SK-N-SH treated with all-trans-retinoic acid at 6 μM for 48 hours (cell line): ENCODE measurements around the gene CACNA2D3.

Source experiments
- ATAC-seq: fragments of 200-7000 bp; cut with Tn5 transposase; 3 replicates; pipeline ENCODE4 v1.9.1; 2020; ENCODE audit warnings: mild to moderate bottlenecking, moderate library complexity
- ARNTL ChIP-seq: fragments of 450-650 bp; formaldehyde crosslinking; IDR thresholded peaks from 2 replicates; pipeline ENCODE4 v1.5.0; 2020; ENCODE audit warnings: low read depth, mild to moderate bottlenecking, moderate library complexity, borderline replicate concordance
- CSDC2 ChIP-seq: fragments of 250-450 bp; sonication (Bioruptor Pico); IDR thresholded peaks from 2 replicates; pipeline ENCODE4 v1.5.0; 2020; ENCODE audit warnings: mild to moderate bottlenecking, moderate library complexity
- ESRRG ChIP-seq: fragments of 250-450 bp; sonication (Bioruptor Pico); IDR thresholded peaks from 2 replicates; pipeline ENCODE4 v1.6.1; 2021; ENCODE audit warnings: mild to moderate bottlenecking
- GLIS3 ChIP-seq: fragments of 250-450 bp; sonication (Bioruptor Pico); IDR thresholded peaks from 2 replicates; pipeline ENCODE4 v1.5.0; 2020; ENCODE audit warnings: mild to moderate bottlenecking, moderate library complexity
- PPARA ChIP-seq: fragments of 250-450 bp; sonication (Bioruptor Pico); IDR thresholded peaks from 2 replicates; pipeline ENCODE4 v1.5.0; 2020; ENCODE audit warnings: mild to moderate bottlenecking, borderline replicate concordance
- RARB ChIP-seq: fragments of 250-450 bp; sonication (Bioruptor Pico); IDR thresholded peaks from 2 replicates; pipeline ENCODE4 v1.8.0; 2021; ENCODE audit warnings: mild to moderate bottlenecking, moderate library complexity
- SNAI2 ChIP-seq: fragments of 250-450 bp; sonication (Bioruptor Pico); IDR thresholded peaks from 2 replicates; pipeline ENCODE4 v1.5.0; 2020; ENCODE audit warnings: mild to moderate bottlenecking, moderate library complexity
- TCF4 ChIP-seq: fragments of 250-450 bp; sonication (Bioruptor Pico); IDR thresholded peaks from 2 replicates; pipeline ENCODE4 v1.8.0; 2021; ENCODE audit warnings: mild to moderate bottlenecking, moderate library complexity, borderline replicate concordance
- ZC3H10 ChIP-seq: fragments of 250-450 bp; sonication (Bioruptor Pico); IDR thresholded peaks from 2 replicates; pipeline ENCODE4 v1.5.1; 2021; ENCODE audit warnings: mild to moderate bottlenecking, moderate library complexity
- ZFP3 ChIP-seq: fragments of 250-450 bp; sonication (Bioruptor Pico); IDR thresholded peaks from 2 replicates; pipeline ENCODE4 v1.5.0; 2020; ENCODE audit warnings: mild to moderate bottlenecking, moderate library complexity
- ZFP30 ChIP-seq: fragments of 450-650 bp; formaldehyde crosslinking; IDR thresholded peaks from 2 replicates; pipeline ENCODE4 v1.5.0; 2022; ENCODE audit warnings: mild to moderate bottlenecking, moderate library complexity
- ZNF565 ChIP-seq: fragments of 450-650 bp; formaldehyde crosslinking; conservative IDR thresholded peaks from 2 replicates; pipeline ENCODE4 v1.5.0; 2020; ENCODE audit warnings: low read depth, mild to moderate bottlenecking, moderate library complexity
- ZNF70 ChIP-seq: fragments of 450-650 bp; formaldehyde crosslinking; IDR thresholded peaks from 2 replicates; pipeline ENCODE4 v1.5.0; 2020; ENCODE audit warnings: mild to moderate bottlenecking, moderate library complexity
- ZNF8 ChIP-seq: fragments of 450-650 bp; formaldehyde crosslinking; IDR thresholded peaks from 2 replicates; pipeline ENCODE4 v1.5.0; 2020; ENCODE audit warnings: mild to moderate bottlenecking, moderate library complexity
- TF ChIP-seq, protein P1 (sequence below): fragments of 250-450 bp; sonication (Bioruptor Pico); IDR thresholded peaks from 2 replicates; pipeline ENCODE4 v1.5.1; 2020; ENCODE audit warnings: low read depth, mild to moderate bottlenecking, moderate library complexity
- TF ChIP-seq, protein P2 (sequence below): fragments of 250-450 bp; sonication (Bioruptor Pico); IDR thresholded peaks from 2 replicates; pipeline ENCODE4 v1.8.0; 2020; ENCODE audit warnings: mild to moderate bottlenecking, moderate library complexity, borderline replicate concordance
- TF ChIP-seq, protein P3 (sequence below): fragments of 250-450 bp; sonication (Bioruptor Pico); IDR thresholded peaks from 2 replicates; pipeline ENCODE4 v1.8.0; 2021; ENCODE audit warnings: low read depth, mild to moderate bottlenecking, moderate library complexity, borderline replicate concordance
- TF ChIP-seq, protein P4 (sequence below): fragments of 250-450 bp; sonication (Bioruptor Pico); IDR thresholded peaks from 2 replicates; pipeline ENCODE4 v1.5.1; 2021; ENCODE audit warnings: mild to moderate bottlenecking, moderate library complexity

Gene CACNA2D3

DNA sequence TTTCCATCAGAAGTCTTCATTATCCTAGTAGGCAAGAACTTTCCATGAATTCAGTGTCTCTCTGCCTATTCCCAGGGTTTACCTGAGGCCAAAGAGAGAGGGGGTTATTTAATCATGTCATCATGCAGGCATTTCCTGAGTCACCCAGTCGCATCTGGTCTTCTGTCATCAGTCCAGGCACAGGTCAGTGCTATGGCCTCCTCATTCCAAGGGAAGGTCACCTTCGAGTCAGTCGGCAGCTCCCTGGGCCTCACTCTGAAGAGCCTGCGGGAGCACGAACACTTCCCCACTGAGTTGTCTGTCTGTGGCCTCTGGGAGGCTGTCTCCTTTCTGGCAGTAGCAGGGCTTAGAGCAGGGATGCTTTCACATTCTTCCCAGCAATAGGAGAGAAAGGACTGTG, 831.7 kb downstream of the CACNA2D3 start:
- peak; percentile 66 for ATAC-seq
- TF ChIP-seq, protein P1, sequence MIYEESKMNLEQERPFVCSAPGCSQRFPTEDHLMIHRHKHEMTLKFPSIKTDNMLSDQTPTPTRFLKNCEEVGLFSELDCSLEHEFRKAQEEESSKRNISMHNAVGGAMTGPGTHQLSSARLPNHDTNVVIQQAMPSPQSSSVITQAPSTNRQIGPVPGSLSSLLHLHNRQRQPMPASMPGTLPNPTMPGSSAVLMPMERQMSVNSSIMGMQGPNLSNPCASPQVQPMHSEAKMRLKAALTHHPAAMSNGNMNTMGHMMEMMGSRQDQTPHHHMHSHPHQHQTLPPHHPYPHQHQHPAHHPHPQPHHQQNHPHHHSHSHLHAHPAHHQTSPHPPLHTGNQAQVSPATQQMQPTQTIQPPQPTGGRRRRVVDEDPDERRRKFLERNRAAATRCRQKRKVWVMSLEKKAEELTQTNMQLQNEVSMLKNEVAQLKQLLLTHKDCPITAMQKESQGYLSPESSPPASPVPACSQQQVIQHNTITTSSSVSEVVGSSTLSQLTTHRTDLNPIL = 0 out of 2 replicates have a peak, but pooled peaks have one; percentile 55
- TF ChIP-seq, protein P2, sequence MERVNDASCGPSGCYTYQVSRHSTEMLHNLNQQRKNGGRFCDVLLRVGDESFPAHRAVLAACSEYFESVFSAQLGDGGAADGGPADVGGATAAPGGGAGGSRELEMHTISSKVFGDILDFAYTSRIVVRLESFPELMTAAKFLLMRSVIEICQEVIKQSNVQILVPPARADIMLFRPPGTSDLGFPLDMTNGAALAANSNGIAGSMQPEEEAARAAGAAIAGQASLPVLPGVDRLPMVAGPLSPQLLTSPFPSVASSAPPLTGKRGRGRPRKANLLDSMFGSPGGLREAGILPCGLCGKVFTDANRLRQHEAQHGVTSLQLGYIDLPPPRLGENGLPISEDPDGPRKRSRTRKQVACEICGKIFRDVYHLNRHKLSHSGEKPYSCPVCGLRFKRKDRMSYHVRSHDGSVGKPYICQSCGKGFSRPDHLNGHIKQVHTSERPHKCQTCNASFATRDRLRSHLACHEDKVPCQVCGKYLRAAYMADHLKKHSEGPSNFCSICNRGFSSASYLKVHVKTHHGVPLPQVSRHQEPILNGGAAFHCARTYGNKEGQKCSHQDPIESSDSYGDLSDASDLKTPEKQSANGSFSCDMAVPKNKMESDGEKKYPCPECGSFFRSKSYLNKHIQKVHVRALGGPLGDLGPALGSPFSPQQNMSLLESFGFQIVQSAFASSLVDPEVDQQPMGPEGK (CRISPR knock-in tag) = no peak
- 0 out of 2 replicates have a peak, but pooled peaks have one; percentile 23 for TF ChIP-seq ZFP3

DNA sequence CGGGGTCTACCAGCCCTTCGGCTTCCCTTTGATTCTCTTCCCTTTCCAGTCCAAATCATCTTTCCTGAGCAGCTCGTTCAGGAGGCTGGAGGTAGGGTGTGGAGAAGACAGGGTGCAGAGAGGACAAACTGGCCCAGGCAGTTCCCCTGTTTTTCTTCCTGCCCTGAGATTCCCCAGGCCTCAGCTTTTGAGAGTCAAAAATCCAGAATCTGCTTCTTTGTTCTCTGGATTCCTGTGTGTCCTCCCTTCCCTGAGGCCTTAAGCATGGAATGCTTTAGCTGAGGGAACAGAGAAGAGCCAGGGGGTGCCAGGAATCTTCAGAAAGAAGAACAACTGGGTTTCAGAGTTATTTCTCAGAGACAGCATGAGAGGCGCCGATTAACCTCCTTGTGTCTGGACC, 832.2 kb downstream of the CACNA2D3 start:
- ATAC-seq = no peak
- TF ChIP-seq ZNF70 (CRISPR knock-in tag) (no peak), RARB (CRISPR knock-in tag) (no peak), CSDC2 (CRISPR knock-in tag) (no peak), TCF4 (CRISPR knock-in tag) (no peak), PPARA (CRISPR knock-in tag) (no peak), SNAI2 (CRISPR knock-in tag) (no peak), GLIS3 (CRISPR knock-in tag) (no peak), ESRRG (CRISPR knock-in tag) (no peak), ZC3H10 (CRISPR knock-in tag) (no peak)
- TF ChIP-seq, protein P1 = no peak
- TF ChIP-seq, protein P3, sequence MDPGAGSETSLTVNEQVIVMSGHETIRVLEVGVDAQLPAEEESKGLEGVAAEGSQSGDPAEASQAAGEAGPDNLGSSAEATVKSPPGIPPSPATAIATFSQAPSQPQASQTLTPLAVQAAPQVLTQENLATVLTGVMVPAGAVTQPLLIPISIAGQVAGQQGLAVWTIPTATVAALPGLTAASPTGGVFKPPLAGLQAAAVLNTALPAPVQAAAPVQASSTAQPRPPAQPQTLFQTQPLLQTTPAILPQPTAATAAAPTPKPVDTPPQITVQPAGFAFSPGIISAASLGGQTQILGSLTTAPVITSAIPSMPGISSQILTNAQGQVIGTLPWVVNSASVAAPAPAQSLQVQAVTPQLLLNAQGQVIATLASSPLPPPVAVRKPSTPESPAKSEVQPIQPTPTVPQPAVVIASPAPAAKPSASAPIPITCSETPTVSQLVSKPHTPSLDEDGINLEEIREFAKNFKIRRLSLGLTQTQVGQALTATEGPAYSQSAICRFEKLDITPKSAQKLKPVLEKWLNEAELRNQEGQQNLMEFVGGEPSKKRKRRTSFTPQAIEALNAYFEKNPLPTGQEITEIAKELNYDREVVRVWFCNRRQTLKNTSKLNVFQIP (CRISPR knock-in tag) = no peak

DNA sequence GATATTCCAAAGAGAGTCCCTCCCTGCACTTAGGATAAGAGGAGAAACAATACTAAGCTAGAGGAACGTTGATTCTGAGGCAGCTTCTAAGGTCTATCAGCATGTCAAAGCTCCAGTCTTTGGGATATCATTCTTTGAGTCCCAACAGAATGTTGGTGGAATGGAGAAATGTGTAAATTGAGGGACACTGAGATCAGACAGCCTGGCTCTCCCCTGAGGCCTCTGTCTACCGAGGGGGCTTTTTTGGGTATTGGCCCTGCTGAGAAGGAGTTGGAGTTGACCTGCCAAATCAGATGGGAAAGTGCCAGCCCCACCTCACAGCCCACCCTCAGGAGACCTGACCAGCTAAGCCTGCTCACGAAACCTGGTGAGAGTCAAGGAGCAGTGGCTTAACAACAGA, 833.1 kb downstream of the CACNA2D3 start:
- ATAC-seq = no peak
- TF ChIP-seq, protein P4, sequence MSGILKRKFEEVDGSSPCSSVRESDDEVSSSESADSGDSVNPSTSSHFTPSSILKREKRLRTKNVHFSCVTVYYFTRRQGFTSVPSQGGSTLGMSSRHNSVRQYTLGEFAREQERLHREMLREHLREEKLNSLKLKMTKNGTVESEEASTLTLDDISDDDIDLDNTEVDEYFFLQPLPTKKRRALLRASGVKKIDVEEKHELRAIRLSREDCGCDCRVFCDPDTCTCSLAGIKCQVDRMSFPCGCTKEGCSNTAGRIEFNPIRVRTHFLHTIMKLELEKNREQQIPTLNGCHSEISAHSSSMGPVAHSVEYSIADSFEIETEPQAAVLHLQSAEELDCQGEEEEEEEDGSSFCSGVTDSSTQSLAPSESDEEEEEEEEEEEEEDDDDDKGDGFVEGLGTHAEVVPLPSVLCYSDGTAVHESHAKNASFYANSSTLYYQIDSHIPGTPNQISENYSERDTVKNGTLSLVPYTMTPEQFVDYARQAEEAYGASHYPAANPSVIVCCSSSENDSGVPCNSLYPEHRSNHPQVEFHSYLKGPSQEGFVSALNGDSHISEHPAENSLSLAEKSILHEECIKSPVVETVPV (CRISPR knock-in tag) = no peak
- TF ChIP-seq ESRRG (CRISPR knock-in tag) (no peak), ZNF70 (CRISPR knock-in tag) (no peak), ZNF8 (no peak), ZNF565 (no peak), RARB (CRISPR knock-in tag) (no peak), PPARA (CRISPR knock-in tag) (no peak), ARNTL (CRISPR knock-in tag) (no peak), TCF4 (CRISPR knock-in tag) (no peak), ZFP30 (CRISPR knock-in tag) (no peak)
- TF ChIP-seq, protein P2 (CRISPR knock-in tag) = no peak
- TF ChIP-seq, protein P1 = no peak
- TF ChIP-seq, all 23 proteins: peak for 0
